Epithelial cell of proximal tubule (primary cell): ENCODE data around the gene LRAT. TPM values are rescaled to one million over a fixed set of nuclear protein-coding genes. Genes with fewer than 3 reads are reported as not detected.

Experiments
- DNase-seq: peaks from one replicate; pipeline ENCODE4 v3.0.0-alpha.2; 2011; ENCODE audit warnings: low read depth
- H3K4me3 ChIP-seq: 2 replicates; pipeline ENCODE4 v1.5.1; 2011; ENCODE audit warnings: low read depth, mild to moderate bottlenecking, low read length
- total RNA-seq: library from RNA; depleted of rRNA; stranded (reverse); fragments of >200 nt; gene quantifications from 2 replicates; pipeline ENCODE4 v1.2.3, GENCODE V29; 2015
- TF ChIP-seq, protein P1 (sequence below): conservative IDR thresholded peaks from 2 replicates; pipeline ENCODE4 v1.5.1; 2012; ENCODE audit warnings: low read depth, mild to moderate bottlenecking, low read length

LRAT gene
- total RNA-seq, 1 donor from 2014 or later: 2.2 TPM

DNA sequence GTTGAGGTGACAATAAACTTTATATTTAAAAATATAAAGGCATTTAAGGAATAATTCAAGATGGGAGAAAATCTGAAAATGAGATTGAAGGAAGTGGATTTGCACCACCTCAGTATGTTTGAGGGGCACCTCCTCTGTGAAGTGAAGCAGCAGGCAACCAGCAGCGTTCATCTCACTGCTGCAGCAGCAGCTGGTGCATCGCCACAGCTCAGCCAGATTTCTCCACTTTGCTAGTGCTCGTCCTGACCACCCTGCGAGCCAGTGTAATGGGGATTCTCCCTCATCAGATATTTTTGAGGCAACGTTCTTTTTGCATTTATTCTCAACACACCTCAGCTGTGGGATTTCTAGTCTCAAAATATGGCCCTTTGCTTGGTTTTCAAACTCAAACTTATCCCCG is 13.9 kb downstream of the LRAT start:
- H3K4me3 ChIP-seq: no peak overlapping the region
- TF ChIP-seq, protein P1, sequence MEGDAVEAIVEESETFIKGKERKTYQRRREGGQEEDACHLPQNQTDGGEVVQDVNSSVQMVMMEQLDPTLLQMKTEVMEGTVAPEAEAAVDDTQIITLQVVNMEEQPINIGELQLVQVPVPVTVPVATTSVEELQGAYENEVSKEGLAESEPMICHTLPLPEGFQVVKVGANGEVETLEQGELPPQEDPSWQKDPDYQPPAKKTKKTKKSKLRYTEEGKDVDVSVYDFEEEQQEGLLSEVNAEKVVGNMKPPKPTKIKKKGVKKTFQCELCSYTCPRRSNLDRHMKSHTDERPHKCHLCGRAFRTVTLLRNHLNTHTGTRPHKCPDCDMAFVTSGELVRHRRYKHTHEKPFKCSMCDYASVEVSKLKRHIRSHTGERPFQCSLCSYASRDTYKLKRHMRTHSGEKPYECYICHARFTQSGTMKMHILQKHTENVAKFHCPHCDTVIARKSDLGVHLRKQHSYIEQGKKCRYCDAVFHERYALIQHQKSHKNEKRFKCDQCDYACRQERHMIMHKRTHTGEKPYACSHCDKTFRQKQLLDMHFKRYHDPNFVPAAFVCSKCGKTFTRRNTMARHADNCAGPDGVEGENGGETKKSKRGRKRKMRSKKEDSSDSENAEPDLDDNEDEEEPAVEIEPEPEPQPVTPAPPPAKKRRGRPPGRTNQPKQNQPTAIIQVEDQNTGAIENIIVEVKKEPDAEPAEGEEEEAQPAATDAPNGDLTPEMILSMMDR: no peak
- no peak for DNase-seq

DNA sequence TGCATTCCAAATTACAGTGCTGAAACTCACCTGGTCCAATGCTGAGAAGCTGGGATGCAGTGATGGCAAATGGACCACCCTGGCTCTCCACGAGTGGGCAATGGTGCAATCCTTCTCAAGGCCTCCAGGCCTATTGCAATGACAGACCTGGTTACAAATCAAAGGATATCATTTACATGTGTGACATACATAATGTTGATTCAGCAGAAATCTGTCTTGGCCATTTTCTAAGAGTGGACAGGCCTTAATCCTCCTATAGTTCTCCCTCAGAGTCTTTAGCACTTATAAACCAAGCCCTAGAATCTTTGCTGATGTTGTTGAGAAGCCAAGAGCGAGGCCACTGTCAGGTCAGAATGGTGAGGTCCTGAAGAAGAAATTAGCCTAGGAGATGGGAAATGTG is 17.1 kb downstream of the LRAT start:
- TF ChIP-seq, protein P1: no peak
- DNase-seq: no peak

DNA sequence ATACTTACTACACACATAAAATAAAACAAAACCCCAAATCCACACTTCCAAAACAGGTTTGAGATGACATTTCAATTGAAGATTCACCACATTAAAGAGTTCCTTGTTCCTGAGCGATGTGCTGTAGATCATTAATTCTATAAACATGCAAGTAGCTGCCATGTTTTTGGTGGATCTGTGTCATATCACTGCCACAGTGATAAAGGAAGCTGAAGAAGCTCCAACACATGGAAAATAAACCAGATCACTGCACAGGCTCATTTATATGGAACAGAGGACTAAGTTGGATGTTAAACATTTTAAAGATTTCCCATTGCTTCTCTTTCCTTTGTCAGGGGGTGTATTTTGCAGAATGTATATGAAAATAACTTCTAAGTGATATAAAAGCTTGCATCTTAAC is 34.5 kb downstream of the LRAT start:
- DNase-seq: no peak
- TF ChIP-seq, protein P1: no peak
- no peak overlapping the region for H3K4me3 ChIP-seq

More for the DNA sequence above, 17.1 kb downstream of the LRAT start:
- no peak overlapping the region for H3K4me3 ChIP-seq

DNA sequence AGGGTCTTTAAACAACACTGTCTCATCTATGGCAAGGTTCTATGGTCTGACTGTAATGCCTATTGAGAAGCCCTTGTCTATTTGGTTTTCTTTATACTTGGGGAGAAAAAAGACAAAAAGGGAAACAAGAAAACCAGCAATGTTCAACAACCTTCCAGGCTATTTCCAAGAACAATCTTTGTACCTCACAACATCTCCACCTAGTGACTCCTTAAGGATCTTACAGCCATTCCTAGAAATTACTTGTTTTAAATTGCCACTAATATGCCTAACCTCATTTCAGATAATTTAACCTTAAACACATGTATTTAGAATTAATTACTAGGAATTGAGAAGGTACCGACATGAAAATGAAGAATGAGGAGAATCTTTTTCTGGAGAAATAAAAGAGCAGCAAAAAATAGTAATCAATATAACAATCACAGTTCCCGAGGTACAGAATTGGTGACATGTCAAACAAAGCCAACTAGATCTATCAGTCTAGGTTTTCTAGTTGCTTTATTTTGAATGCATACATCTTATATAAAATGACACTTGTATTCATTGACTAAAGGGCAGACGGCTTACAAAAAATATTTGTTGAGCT is 35.7 kb downstream of the LRAT start:
- DNase-seq: peak; percentile 22
- TF ChIP-seq, protein P1: peak; percentile 78
- H3K4me3 ChIP-seq: no peak overlapping the region

DNA sequence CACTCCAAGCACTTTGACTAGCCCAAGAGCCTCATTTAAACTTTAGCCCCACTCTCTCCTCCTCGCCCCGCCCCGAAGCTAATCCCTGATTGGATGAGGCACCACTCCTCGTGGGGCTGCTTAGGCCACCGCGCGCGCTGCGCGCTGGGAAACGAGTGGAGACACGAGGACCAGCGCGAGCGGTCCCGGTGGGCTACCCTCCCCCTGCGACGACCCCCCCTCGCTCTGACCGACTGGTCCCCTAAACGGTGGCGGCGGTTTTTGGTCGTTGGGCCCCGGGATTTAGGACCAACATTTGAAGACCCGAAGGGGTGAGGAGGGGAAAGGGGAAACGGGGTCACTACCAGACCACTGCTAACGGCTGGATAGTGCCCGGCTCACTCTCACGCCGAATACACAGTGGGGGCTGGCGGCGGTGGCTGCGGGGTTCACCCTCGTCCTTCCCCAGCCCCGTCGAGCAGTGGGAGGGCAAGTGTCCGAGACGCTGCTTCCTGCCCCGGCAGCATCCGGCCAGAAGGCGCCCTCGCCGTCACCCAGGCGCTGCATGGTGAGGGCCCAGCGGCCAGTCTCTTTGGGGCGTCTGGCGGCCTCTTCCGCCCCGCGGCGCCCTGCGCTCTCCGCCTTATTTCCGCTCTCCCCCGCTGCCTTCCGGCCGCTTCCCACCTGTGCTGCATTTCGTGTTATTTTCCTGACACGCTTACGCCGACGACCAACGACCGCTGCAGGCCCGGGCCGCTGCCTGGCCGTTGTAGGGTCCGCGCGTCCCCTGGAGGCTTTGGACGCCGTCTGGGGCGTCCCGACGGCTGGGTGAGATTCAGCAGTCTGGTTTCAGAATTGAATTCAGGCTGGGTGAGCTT is 37.6 kb downstream of the LRAT start, which contains the start of gene RBM46:
RBM46 (plus strand) TSS at position 147 of the 857 bp plus-strand sequence. CDS start 15,481 bp downstream, outside the sequence.
- TF ChIP-seq, protein P1: no peak
- no peak for DNase-seq
- H3K4me3 ChIP-seq: no peak within 1 kb of the TSS

DNA sequence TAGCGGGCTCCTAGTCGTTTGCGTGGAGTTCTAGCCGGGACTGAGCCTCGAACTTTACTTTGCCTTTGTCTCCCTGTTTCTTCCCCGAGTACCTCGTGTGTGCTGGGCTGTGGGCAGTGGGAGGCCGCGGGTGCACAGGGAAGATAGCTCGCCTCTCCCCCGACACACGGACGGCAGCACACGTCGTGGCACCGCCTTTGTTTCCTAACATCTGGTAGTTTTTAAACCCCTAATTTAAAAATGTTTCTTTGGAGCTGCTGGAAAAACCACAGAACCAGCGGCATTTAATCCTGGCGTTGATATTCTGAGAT is 38.1 kb downstream of the LRAT start:
- no peak for DNase-seq
- no peak overlapping the region for H3K4me3 ChIP-seq
- TF ChIP-seq, protein P1: no peak

Other genes with a start within 250 kb of the LRAT start
- gene PLRG1, start 193.6 kb upstream of the LRAT start, total RNA-seq: 54.0 and 94.4 TPM in 2 replicates
- gene FGB, start 181.0 kb upstream of the LRAT start, total RNA-seq: 2.9 and 54.3 TPM in 2 replicates
- 0.22 TPM in 1 of 2 replicates, not detected in the other for gene FGA, start 153.3 kb upstream of the LRAT start, total RNA-seq
- 0.23 TPM in 1 of 2 replicates, not detected in the other for gene FGG, start 131.3 kb upstream of the LRAT start, total RNA-seq
- 0.40 and 0.43 TPM in 2 replicates for gene RBM46, start 37.3 kb downstream of the LRAT start, total RNA-seq